HG02943 (cell line): ENCODE data around the gene SVIL.

ENCODE experiments used
- ATAC-seq: cut with Tn5 transposase; IDR thresholded peaks from one replicate; pipeline ENCODE4 v1.9.1; 2021; ENCODE audit warnings: mild to moderate bottlenecking, low read depth, moderate library complexity; ENCODE audit not compliant: unreplicated experiment

SVIL gene

DNA sequence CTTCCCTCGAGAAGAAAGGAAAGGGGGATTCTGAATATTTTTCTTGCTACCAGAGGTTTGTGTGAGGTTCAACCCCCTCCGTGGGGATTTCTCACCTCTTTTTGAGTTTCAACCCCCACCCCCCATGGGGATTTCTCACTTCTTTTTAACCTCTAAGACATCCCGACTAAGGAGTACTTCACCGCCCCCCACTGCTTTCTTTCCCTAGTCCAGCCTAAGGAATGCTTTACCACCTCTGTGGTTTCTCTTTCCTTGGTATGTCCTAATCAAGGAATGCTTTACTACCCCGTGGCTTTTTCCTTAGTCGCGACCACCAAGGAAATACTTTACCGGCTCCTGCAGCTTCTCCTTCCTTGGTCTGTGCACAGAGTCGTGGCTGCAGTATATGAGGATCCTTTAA, 196.5 kb downstream of the SVIL start:
- ATAC-seq, result no peak

DNA sequence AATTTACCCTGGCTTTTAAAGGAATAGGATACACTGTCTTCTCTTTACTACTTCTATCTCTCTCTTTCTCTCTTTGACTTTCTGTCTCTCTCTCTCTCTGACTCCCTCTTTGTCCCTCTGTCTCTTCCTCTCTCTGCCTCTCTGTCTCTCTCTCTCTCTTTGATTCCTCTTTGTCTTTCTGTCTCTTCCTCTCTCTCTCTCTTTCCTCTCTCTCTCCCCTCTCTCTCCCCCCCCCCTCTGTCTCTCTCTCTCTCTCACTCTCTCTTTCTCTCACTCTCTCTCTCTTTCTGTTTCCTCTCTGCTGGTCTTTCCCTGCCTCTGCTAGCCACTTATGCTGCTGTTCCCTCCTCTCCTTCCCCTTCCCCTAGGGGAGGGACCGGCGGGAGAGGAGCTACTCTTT, 196.9 kb downstream of the SVIL start:
- ATAC-seq, result no peak

DNA sequence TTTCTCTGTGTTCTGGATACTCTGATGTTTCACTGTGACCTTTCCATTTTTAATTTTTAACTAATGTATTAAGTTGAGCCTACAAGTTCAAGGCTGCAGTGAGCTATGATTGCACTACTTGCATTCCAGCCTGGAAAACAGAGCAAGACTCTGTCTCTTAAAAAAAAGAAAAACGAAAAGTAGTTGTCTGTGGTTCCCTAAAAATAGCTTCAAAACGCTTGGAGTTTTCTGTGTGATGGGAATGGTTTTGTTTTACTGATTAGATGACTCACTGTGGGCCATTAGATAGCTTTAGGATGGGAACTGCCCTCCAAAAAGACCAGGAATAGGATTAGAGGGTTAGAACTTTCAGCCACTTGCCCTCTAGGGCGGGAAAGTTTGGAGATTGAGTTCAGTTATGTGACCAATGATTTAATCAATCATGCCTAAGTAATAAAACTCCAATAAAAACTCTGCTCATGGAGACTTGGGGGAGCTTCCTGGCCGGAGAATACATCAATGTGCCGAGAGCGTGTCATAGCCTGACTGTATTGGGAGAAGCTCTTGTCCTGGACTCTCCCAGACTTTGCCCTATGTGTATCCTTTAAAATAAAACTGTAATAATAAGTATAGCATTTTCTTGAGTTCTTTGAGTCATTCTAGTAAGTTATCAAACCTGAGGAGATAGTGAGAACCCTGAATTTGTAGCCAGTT, 198.8 kb downstream of the SVIL start:
- ATAC-seq, result no peak

DNA sequence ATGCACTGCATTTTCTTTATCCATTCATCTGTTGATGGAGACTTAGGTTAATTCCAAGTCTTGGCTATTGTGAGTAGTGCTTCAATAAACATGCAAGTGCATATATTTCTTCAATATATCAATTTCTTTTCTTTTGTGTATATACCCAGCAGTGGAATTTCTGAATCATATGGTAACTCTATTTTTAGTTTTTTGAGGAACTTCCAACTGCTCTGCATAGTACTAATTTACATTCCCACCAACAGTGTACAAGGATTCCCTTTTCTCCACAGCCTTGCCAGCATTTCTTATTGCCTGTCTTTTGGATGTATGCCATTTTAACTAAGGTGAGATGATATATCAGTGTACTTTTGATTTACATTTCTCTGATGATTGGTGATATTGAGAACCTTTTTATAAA, 200.7 kb downstream of the SVIL start:
- ATAC-seq, result no peak

DNA sequence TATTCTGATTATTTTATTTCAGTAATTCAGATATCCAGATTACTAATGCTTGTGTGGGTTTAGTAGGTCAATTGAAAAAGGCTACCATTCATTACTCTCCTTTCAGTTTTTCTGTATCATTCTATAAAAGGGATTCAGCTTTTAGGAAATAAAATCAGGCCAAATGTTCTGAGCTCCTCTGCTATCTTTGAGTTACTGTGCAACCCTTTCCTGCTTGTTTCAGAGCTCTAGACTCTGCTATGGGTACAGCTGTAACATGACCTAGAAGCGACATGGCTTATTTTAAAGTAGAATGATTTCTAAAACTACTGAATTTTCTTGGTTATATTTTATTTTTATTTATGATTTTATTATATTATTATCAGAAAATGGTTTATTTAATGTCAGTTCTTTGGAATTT, 203.1 kb downstream of the SVIL start:
- no peak for ATAC-seq

DNA sequence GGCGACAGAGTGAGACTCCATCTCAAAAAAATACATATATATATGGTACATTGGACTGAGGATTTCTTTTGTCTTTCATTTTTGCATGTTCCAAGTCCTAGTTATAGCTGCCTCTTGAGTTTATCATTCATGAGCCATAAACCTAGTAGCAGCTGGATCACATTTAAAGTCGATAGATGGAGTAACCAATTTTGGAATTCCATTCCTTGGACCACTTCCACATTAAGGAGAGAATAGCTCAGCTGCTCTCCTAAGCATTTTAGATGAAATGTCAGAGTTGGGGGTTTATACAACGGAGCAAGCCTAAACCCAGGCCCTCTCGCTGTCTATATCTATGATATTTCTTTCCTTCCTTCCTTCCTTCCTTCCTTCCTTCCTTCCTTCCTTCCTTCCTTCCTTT, 204.7 kb downstream of the SVIL start:
- no peak for ATAC-seq

DNA sequence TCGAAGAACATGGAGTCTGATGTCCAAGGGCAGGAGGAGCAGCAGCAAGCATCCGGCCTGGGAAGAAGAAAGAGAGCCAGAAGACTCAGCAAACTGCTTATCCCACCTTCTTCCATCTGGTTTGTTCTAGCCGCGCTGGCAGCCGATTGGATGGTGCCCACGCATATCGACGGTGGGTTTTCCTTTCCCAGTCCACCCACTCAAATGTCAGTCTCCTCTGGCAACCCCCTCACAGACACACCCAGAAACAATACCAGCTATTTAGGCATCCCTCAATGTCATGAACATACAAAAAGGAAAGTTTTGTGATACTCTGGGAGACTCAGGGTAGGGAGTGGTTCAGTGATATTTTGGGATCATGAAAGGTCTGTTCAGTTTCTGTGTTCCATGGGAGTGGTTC, 206.3 kb downstream of the SVIL start:
- no peak for ATAC-seq

DNA sequence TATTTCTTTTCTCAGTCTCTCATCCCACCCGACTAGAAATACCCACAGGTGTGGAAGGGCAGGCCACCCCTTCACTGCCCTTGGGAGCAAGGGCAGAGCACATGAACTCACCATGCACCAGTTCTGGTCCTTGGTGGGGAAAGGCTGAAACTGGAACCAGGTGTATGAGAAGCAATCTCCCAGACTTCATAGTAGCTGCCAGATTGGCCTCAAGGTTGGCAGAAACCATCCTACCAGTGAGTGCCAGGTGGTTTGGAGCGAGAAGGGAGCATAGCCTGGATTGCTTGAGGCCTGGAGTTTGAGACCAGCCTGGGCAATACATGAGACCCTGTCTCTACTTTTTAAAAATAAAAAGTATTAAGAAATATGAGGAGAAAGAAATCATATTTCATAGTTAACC, 207.1 kb downstream of the SVIL start:
- no peak for ATAC-seq

DNA sequence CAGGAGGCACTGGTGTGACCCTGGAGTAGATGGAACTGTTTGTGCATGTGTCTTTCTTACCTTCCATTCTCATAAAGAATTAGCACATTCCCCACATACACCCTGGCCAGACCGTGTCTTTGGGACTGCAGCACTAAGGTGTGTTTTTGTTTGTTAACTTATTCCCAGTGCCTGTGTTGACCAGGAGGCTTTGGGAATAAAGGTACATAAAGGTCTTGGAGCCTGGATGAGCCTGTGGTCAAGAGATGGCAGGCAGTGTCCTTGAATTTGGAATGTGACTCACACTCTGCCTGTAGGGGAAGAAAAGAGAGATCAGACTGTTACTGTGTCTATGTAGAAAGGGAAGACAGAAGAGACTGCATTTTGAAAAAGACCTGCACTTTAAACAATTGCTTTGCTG, 208.4 kb downstream of the SVIL start:
- no peak for ATAC-seq

DNA sequence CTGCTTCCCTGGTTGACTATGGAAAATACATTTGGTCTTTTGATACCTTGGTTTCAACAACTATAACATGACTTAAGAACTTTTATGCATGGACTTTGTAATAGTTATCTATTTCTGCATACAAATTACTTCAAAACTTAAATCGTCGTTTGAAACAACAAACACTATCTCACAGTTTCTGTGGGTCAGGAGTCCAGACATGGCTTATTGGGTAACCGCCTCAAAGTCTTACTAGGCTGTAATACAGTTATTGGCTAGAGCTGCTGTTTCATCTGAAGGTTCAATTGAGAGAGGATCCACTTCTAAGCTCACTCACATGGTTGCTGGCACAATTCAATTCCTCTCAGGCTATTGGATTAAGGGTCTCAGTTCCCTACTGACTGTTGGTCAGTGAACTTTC, 210.8 kb downstream of the SVIL start:
- no peak for ATAC-seq

DNA sequence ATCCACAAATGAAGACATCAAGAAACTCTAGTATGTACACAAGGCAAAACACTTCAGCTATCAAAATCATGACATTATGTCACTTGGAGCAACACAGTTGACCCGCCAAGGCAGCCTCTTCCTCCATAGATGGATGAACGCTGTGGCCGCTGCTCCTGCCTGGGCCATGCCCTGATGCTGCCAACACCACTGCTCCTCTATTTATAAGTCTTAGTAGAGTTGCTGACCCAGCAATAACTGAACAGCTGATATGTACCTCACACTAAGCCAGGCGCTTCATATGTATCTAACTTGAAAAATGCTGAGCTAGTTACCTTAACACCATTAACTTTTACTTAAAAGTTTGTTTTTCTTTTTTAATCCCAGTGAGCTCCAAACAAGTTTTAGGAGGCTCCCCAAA, 214.0 kb downstream of the SVIL start:
- ATAC-seq, result no peak

DNA sequence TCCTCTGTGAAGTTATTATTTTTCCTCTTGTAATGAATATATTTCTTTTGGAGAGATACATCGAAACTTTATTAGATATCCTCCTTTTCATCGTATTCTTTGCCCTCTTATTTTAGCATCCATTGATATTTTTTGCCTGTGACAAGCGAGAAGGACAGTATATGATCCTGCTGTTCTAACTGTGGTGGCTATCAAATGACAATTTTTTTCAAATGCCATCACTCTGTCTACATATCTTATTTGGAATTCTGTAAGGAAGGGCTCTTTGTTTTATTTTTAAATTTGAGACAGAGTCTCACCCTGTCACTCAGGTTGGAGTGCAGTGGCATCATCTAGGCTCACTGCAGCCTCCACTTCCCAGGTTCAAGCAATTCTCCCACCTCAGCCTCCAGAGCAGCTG, 217.4 kb downstream of the SVIL start:
- ATAC-seq, result no peak

DNA sequence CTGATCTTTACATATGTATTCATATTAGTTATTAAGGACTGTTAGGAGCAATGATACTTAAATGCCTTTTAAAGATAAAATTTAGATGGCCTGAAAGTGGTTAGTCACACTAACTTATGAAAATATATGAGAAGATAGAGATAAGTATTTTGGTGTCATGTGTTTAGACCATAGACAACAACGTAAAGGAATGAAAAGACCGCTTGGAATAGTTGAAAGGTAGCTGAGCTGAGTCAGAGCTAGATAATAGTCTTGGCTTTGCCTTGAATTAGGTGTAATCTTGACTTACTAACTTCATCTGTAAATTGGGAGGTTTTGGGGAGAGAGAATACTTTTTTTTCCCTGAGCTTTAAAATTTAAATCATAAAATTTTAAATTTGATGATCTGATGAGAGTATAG, 218.9 kb downstream of the SVIL start:
- ATAC-seq, result no peak

DNA sequence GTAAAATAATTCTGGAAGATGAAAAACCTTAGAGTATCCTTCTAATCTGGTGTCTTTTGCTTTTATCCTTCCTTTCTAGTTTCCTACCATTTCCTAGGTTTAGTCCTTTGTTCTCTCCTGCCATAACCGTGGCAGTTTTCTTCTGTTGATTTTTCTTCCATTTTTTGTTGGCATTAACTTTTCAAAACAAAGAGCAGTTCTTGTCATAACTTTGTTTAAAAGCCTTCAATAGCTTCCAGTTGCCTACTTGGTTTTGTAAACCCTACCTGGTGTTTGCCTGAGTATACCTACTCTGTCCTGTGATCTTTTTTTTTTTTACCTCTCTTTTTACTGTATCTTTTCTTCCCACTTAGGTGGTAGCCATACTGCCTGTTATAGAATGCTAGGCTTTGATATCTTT, 220.3 kb downstream of the SVIL start:
- ATAC-seq, result no peak

DNA sequence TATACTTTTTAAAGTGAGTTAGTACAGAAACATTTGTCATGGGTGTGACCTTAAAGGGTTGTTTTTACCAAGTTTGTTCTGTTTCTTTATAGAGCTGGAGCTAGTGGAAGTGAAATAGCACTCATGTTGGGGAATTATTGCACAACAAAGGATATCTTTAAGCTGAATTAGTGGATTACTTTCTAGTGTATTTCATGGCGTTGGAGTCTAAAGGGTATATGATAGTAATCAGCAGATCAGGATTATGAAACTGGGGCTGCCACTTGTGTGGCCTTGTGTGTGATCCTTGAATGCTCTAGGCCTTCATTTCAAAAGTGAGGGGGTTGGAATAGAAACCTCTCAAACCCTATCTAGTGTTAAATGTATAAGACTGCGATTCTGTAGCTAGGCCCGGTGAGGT, 222.3 kb downstream of the SVIL start:
- no peak for ATAC-seq

DNA sequence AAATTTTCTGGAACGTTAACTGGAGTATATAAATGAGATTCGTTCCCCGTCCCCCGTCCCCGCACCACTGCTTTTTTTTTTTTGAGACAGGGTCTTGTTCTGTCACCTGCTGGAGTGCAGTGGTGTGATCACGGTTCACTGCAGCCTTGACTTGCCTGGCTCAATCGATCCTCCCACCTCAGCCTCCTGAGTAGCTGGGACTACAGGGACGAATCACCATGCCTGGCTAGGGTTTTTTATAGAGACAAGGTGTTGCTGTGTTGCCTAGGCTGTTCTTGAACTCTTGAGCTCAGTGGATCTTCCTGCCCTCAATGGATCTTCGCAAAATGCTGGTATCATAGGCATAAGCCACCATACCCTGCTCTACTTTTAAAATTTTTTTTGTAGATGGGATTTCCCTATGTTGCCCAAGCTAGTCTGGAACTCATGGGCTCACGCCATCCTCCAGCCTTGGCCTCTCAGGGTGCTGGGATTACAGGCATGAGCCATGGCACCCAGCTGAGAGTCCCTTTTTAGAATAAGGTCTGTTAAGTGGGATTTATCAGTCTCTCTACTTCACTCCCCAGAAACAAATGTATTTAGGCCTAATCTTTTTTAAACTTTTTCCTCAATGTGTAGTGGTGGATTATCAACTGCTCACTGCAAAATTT, 223.0 kb downstream of the SVIL start:
- ATAC-seq, result no peak

DNA sequence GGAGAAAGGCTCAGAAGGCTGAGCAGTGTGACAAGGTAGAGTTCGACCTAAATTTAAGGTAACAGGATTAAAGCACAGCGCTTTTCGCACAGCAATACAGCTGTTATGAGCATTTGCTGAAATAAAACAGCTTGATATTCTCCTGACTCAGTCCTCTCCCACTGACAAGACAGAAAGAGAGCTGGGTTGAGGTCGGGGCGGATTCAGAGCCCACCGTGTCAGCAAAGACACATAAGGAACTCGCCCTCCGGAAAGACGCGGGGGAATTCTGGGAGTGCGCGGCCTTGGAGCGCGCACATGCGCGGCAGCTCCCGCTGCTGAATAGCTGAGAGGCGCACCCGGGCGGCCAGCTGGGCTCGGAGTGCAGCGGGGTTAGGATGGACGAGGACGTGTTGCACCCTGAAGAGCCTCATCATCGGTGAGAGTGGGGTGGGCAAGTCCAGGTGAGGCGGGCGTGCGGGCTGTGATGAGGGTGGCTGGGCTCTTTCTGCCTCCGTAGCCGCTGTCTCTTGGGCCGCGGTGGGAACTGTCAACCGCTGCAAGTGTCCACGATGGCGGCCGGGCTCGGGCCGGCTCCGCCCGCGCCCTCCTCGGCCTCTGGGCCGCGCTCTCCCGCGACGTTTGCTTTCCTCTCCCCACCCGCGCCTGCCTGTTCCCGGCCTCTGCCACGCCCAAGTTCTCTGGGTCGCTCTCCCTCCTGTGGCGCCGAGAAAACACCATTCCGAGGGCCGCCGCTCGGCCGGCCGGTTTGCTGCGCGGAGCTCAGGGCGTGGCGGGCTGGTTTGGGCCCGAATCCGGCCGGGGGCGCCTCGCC, 225.3 kb downstream of the SVIL start:
- ATAC-seq, result peak; percentile 72

DNA sequence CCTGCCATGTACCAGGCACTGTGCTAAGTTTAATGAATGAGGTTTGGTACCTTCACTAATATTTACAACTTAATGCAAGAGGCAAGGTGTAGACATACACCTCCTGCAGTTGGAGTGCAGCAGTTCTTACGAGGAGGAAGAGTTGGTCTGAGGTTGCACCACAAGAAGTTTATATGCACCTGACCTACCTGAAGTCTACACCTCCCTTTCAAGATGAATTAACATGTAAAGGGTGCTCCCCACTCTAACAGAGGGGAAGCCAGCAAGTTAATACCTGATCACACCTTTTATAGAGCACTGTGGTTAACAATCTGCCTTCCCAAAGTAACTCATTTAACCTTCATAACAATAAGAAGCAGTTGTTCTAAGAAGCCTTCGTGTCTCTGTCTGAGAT, 225.9 kb downstream of the SVIL start:
- no peak for ATAC-seq
